Progenitor cell of endocrine pancreas (in vitro differentiated cells): Measurements from ENCODE around the gene MIPOL1. TPM values are rescaled to one million over a fixed set of nuclear protein-coding genes. Genes with fewer than 3 reads are reported as not detected.

Source experiments
- DNase-seq: peaks from one replicate; pipeline ENCODE4 v3.0.0; 2021; ENCODE audit warnings: low spot score; ENCODE audit not compliant: unreplicated experiment
- H3K27ac Mint-ChIP-seq: 2 replicates; pipeline ENCODE4 v1.8.0; 2021; ENCODE audit warnings: mild to moderate bottlenecking, moderate library complexity, mixed read lengths
- H3K27me3 Mint-ChIP-seq: 2 replicates; pipeline ENCODE4 v1.8.0; 2021; ENCODE audit warnings: mixed read lengths
- H3K36me3 Mint-ChIP-seq: 2 replicates; pipeline ENCODE4 v1.8.0; 2022; ENCODE audit warnings: mixed read lengths; ENCODE audit not compliant: insufficient read depth
- H3K4me1 Mint-ChIP-seq: 2 replicates; pipeline ENCODE4 v1.8.0; 2021; ENCODE audit warnings: low read depth, mixed read lengths
- H3K4me3 Mint-ChIP-seq: 2 replicates; pipeline ENCODE4 v1.8.0; 2021; ENCODE audit warnings: low read depth, mild to moderate bottlenecking, moderate library complexity, mixed read lengths
- H3K9me3 Mint-ChIP-seq: 2 replicates; pipeline ENCODE4 v1.8.0; 2021; ENCODE audit warnings: low read depth, mixed read lengths
- CTCF ChIP-seq: fragments of 200-600 bp; sonication (generic); IDR thresholded peaks from one replicate; pipeline ENCODE4 v1.5.0; 2021; ENCODE audit warnings: antibody characterized with exemption, mild to moderate bottlenecking; ENCODE audit not compliant: unreplicated experiment
- total RNA-seq: library from RNA; stranded (reverse); gene quantifications from 2 replicates; pipeline ENCODE4 v1.2.1, GENCODE V29; 2021

The MIPOL1 gene
- total RNA-seq, 1 donor from 2014 or later = 25.6 TPM

GRCh38 chr14:37268788-37269187 lies 71.1 kb downstream of the MIPOL1 start:
- H3K4me3 Mint-ChIP-seq = no peak overlapping the region
- H3K4me1 Mint-ChIP-seq = peaks cover 13% of the 10 kb centered on the region
- TF ChIP-seq CTCF = no peak
- H3K27me3 Mint-ChIP-seq = no peaks in the 10 kb centered on the region
- H3K9me3 Mint-ChIP-seq = peaks cover 4% of the 10 kb centered on the region
- H3K27ac Mint-ChIP-seq = no peak overlapping the region
- peaks cover 8% of the 10 kb centered on the region for H3K36me3 Mint-ChIP-seq
- DNase-seq = no peak

- Mint-ChIP-seq H3K36me3 (peaks cover 9% of the 10 kb centered on the region), H3K27me3 (no peaks in the 10 kb centered on the region), H3K4me1 (peaks cover 15% of the 10 kb centered on the region), H3K9me3 (peaks cover 4% of the 10 kb centered on the region), H3K4me3 (no peak overlapping the region), H3K27ac (no peak overlapping the region)
- DNase-seq = no peak
- TF ChIP-seq CTCF = no peak
These were observed 72.9 kb downstream of the MIPOL1 start for GRCh38 chr14:37270629-37271028.

GRCh38 chr14:37272569-37272968 lies 74.8 kb downstream of the MIPOL1 start:
- Mint-ChIP-seq H3K4me3 (no peak overlapping the region), H3K27ac (no peak overlapping the region), H3K27me3 (no peaks in the 10 kb centered on the region), H3K36me3 (peaks cover 3% of the 10 kb centered on the region), H3K4me1 (peaks cover 17% of the 10 kb centered on the region), H3K9me3 (no peaks in the 10 kb centered on the region)
- TF ChIP-seq CTCF = no peak
- DNase-seq = no peak

GRCh38 chr14:37274652-37275051 lies 76.9 kb downstream of the MIPOL1 start:
- H3K4me1 Mint-ChIP-seq = peaks cover 23% of the 10 kb centered on the region
- no peak for TF ChIP-seq CTCF
- DNase-seq = no peak
- H3K27me3 Mint-ChIP-seq = no peaks in the 10 kb centered on the region
- H3K36me3 Mint-ChIP-seq = peaks cover 1% of the 10 kb centered on the region
- no peak overlapping the region for H3K27ac Mint-ChIP-seq
- no peak overlapping the region for H3K4me3 Mint-ChIP-seq
- H3K9me3 Mint-ChIP-seq = no peaks in the 10 kb centered on the region

- Mint-ChIP-seq H3K4me1 (peaks cover 20% of the 10 kb centered on the region), H3K9me3 (peaks cover 9% of the 10 kb centered on the region), H3K4me3 (no peak overlapping the region), H3K27me3 (no peaks in the 10 kb centered on the region), H3K36me3 (peaks cover 7% of the 10 kb centered on the region), H3K27ac (no peak overlapping the region)
- TF ChIP-seq CTCF = no peak
- no peak for DNase-seq
These were observed 78.2 kb downstream of the MIPOL1 start for GRCh38 chr14:37275963-37276362.
